GM18502 (cell line): Measurements from ENCODE around the gene KRT15.

Source experiments
- ATAC-seq: cut with Tn5 transposase; IDR thresholded peaks from one replicate; pipeline ENCODE4 v1.9.1; 2021; ENCODE audit warnings: mild to moderate bottlenecking; ENCODE audit not compliant: unreplicated experiment, poor library complexity

Gene KRT15

DNA sequence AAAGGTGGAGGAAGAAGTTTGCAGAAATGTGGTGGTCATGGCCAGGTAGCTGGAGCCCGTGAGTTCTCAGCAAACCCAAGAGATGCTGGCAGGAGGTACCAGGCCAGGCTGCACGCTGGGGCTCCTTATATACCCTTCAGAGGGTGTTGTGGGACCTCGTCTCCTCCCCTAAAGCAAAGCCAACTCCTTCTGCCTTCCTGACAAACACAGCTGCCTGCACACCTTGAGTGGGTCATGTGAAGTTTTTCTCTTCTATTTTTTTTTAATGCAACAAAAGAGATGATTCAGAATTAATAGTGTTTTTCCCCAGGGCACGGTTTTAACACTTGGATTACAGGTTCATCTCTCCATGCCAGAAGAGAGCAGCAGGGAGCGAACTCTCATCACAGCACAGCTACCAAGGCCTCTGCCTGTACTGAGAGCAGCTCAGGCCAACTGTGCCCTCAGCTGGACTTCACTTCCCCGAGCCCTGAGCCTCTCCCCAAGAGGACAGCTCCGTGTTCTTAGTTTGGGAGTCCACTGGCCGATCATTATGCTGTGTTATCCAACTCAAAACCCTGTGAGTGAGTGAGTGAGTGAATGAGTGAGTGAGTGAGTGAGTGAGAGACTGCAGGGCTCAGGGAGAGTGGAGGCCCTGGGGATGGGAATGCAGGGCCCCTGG lies at the start of gene KRT15:
Gene KRT15 (minus strand): TSS at position 102 of the 661 bp plus-strand sequence. CDS start 63 bp downstream, at position 39.
- ATAC-seq, result no peak

DNA sequence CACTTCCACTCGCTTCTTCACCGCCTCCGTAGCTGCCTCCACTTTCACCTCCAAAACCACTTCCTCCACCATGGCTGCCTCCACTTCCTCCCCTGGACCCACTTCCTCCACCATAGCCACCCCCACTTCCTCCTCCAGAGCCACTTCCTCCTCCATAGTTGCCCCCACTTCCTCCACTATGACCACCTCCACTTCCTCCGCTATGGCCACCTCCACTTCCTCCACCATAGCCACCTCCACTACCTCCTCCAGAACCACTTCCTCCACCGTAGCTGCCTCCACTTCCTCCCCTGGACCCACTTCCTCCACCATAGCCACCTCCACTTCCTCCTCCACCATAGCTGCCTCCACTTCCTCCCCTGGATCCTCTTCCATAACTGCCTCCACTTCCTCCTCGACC lies 48.6 kb upstream of the KRT15 start:
- ATAC-seq, result no peak

DNA sequence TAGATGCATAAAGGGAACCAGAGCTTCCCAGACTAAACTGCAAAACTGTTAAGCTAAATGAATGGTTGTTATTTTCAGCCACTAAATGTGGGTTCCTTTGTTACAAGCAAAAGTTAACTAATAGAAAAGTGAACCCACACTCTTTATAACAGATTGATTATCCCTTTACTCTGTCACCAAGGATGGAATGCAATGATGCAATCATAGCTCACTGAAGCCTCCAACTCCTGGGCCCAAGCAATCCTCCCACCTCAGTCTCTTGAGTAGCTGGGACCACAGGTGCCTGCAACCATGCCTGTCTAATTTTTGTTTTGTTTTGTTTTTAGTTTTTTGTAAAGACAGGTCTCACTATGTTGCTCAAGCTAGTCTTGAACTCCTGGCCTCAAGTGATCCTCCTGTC lies 46.6 kb upstream of the KRT15 start:
- ATAC-seq, result no peak

DNA sequence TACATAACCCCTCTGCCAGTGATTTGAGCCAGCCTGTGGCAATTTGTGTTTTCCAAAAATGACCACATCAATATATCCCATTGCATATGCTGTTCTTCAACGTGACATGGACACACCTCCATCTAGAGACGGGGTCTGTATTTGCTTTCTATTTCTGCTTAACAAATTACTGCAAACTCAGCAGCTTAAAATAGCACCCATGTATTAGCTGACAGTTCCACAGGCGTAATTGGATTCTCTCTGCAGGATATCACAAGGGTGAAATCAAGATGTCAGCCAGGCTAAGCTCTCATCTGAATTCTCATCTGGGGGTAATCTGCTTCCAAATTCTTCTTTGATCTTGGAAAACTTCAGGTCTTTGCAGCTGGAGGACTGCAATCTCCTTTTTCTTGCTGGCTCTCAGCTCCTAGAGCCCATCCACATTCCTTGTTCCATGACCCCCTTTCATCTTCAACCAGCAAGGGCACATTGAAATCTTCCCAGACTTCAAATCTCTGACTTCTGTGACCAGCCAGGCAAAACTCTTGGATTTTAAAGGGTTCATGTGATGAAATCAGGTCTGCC lies 45.0 kb upstream of the KRT15 start:
- no peak for ATAC-seq

DNA sequence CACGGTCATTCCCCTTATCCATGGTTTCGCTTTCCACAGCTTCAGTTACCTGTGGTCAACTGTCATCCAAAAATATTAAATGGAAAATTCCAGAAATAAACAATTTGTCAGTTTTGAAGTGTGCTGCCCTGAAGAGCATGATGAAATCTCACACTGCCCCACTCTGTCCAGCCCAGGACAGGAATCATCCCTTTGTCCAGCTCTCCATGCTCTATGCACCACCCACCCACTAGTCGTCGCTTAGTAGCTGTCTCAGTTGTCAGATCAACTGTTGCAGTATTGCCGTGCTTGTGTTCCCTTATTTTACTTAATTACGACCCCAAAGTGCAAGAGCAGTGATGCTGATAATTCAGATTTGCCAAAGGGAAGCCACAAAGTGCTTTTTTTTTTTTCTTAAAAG lies 42.9 kb upstream of the KRT15 start:
- no peak for ATAC-seq

DNA sequence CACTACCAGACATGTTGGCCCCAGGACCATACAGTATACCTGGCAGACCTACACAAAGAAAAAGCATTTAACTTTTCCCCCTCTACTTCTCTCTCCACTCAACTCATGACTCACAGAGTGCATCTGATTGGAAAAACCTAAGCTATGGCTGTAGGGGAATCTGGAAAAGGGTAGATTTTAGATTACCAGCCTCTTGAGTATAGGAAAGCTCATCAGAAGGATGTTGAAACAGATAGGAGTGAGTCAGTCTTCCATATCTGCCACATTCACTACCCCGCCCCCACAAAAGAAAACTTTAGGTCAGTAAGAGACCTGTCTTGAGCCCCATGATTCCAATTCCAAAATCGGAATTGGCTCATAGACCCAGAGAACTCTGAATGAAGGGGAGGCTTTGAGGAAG lies 40.9 kb upstream of the KRT15 start:
- ATAC-seq, result no peak

DNA sequence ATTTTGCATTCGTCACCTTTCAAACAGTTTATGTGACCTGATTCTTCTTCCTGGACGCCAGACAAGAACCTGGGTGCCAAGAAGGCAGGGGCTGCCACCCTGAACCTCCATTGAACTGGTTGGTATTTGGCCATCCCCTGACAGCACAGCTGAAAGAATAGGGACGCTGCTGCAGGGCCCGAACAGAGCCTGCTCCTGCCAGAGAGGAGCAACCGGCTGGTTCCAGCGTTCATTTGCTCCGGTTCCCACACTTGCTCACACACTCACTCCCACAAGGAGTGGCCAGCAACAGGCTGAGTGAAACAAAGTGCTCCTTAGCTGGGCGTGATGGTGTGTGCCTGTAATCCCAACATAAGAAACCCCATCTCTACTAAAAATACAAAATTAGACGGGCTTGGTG lies 38.2 kb upstream of the KRT15 start:
- no peak for ATAC-seq

DNA sequence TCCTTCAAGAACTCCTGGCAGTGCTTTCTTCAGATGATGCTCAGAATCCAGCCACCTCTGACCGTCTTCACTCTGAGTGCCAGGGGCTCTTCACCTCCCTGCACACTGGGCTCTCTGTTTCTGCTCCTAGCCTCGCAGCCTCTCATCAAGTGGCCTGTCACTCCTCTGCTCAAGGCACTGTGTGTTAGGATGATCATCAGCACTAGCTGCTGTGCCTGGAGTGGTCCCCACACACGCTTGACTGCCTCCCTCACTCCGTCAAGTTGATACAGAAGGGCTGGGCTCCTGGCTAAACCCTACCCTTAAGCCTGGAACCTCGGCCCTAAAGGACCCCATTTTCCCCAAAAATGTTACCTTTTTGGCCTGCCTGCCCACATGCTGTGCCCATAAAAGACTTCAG lies 37.6 kb upstream of the KRT15 start:
- ATAC-seq, result no peak

DNA sequence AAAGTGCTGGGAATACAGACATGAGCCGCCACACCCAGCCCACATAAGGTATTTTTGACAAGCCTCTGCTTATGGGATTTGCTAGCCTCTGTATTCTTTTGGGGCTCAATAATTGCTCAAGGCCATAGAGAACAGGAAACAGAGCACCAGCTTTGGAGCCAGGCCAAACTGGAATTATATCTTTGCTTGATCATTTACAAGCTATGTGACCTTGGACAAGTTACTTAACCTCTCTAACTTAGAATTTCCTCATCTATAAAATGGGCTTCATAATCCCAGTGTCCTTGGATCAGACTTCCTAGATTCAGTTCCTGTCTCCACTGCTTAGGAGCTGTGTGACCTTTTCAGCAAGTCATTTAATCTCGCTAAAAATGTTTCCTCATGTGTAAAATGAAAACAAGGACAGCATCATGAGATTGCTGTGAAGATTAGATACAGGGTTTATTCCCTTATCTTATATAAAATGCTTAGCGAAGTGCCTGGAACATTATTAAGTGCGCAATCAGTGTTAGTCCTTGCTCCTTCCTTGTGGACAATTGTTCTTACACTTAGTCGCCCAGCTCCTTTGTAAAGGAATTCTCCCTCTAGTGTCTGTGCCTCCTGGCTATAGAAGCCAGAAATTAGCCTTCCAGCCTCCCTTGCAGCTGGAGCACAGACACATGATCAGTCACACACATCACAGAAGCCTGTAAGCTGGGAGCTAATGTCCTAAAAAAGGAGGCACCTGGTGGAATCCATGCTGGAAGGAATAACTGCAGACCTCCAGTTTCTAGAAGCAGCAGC lies 36.6 kb upstream of the KRT15 start:
- no peak for ATAC-seq

DNA sequence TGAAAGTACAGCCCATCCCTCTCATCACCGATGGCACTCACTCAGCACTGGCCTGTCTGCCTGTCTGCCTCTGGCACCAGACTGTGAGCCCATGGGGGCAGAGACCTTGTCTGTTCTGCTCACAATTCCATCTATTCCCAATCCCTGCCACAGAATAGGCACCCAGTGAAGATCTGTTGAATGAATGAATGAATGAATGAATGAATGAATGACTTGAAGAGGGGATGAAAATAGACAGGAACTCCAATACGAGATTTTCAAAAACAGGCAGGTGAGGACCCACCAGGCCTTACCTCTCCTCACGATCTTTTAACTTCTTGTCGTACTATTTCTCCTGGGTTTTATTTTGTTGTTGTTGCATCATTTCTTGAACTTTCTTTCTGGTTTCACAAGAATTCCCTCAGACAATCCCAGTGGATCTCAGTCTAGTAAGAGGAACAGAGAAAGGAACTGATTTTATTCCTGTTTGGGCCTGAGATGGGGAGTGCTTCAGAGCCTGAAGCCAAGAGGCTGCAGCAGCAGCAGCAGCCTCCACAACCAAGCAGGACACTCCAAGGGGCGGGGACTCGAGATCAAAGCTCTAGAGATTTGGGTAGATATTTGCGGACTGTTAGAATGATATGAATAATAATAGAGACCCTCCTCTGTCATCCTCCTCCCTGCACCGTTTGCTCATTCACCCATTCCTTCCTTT lies 35.4 kb upstream of the KRT15 start:
- ATAC-seq, result no peak

DNA sequence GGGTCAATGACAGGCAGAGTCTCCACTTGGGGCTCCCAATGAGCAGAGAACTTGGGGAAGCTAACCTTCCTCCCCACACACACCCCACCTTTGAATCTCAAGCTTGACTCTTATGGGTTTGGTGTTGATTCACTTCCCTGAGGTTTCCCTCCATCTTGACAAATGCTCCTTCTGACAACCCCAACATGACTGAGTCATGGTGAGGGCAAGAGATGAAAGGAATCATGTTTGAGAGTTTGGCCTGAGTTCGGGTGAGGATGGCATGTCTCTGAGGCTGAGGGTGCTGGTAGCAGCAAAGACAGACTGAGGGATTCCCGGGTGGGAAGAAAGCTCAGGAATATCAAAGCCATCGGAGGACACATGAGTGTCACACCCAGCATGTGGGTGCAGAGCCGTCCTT lies 34.5 kb upstream of the KRT15 start:
- no peak for ATAC-seq

DNA sequence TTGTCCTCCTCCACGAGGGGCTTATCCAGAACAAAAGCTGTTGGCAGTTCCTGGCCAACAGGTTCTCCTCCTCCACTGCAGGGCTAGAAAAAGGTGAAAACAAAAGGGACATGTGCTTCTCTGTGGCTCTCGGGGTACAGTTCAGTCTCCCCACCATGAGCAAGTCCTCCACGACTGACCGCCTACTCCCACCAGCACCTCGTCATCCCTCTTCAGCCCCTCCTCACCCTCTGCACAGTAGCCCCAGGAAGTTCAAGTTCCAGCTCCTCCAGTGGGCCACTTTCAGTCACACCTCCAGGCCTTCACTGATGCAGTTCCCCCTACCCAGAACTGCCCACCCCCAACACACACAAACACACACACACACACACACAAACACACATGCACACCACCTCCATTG lies 33.8 kb upstream of the KRT15 start:
- no peak for ATAC-seq

DNA sequence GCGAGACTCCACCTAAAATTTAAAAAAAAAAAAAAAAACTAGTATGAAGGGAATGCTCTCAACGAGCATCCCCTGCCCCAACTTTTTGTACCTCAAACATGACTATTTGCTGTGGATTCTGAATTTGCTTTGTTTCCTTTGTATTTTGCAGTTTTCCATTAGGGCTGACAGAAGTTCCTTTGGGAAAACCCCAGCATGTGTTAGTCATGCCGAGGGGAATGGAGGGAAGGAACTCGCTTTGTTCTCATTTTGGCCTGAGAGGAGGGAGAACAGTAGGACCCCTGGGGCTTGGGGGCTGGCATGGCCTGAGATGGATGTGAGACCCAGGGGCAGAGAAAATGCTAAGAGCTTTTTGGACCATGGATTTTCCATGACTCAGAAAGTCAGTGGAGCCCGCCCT lies 32.7 kb upstream of the KRT15 start:
- no peak for ATAC-seq

DNA sequence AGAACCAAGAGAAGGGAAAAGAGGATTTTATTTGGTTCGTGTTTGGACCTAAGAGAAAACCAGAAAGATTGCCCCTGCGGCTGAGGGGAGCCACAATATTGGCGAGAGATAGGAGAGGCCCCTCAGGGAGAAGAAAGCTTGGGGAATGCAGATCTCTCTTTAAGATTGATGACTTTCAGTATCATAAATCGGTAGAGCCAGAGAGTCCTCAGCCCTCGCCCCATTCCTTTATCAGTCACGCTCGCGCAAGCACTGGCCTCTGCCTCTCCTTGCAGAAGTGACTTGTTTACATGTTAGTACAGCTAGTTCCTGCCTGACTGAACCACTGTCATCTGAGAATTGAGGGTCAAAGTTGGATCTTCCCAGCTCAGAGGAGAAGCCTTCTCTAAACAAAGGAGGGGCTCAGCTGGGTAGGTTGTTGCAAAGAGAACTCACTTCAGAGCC lies 30.9 kb upstream of the KRT15 start:
- ATAC-seq, result no peak

DNA sequence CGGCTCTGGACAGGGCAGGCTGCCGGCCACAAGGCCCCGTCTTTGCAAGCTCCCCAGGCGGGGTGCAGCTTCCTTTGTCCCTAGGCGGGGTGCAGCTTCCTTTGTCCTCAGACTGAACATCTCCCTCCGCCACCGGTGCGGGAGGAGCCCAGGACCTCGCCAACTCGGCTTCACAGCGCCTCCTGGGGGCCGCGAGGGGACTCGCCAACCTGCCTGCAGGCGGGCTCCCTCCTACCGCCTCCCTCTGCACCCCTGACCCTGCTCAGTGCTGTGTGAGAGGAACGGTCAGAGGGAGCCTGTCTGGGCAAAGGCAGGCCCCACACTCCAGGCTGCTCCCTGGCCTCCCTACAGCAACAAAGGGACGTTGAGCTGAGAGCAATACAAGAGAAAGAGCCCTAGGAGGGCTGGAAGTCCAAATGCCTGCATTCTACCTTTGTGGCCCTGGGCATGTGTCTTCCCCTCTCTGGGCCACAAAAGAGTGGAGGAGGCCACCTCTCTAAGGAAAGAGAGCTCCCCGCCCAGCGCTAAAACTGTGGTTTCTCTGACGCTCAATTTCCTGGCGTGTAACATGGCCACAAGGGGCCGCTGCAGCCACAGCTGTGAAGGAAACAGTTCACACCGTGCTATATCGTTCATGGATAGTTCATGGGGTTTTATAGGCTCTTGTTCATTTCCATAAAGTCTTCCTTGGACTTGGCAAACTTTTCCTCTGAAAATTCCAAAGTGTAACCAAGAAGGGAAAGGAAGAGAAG lies 30.3 kb upstream of the KRT15 start:
- ATAC-seq, result no peak

DNA sequence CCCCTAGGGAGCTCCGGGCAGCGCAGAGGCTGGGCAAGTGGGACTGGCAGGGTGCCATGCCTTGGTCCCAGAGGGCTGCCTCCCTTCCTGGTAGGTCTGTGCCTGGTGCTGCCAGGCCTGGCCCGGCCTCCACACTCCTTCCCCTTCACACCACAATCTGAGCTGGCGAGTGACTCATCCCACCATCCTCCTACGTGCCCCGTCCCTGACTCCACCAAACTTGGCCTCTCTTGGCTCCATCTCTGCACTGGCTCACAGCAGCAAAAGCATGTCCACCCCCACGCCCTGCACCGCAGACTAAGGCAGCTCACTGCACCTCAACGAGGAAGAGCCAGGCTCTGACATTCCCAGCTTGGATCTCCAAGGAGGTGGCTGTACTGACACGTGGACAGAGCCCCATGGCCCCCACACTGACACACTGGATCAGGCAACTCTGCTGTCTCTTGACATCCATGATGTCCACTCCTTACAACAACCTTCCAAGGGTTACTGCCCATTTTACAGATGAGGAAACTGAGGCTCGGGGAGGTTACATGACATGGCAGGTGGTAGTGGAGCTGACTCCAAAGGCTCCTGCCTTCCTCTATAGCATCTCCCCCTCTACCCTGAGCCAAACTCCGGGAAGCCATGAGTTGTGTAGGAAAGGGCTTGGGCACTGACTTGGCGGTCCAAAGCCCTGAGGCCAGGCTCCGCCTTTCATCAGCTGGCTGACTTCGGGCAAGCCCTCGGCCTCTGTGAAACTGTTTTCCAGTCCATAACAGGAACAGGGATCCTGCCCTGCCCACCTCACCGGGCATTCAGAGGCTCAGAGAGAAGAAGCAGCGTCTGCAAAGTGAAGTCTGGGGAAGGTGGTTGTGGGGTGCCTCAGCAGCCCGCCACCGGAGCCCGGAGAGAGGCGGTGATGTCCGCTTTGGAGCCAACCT lies 29.5 kb upstream of the KRT15 start:
- no peak for ATAC-seq

DNA sequence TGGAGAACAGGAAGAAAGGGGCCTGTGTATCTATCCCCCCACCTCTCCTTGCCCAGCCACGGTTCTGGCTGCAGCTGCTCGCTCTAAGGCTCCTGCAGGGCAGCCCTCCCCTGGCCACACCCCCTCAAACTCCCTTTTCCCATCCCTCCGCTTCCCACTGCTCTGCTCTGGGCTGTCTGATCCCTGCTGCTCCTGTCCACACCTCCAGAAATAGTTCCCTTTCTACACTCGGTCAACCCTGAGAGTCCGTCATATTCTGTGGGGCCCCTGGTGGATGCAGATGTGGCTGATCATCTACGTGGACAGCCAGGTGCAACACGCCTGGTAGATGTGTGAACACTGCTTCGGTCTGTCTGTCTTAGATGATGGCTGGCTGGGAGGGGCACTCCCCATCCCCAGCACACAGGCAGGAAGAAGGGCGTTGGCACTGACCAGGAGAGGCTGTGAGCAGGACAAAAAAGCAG lies 28.7 kb upstream of the KRT15 start:
- no peak for ATAC-seq

DNA sequence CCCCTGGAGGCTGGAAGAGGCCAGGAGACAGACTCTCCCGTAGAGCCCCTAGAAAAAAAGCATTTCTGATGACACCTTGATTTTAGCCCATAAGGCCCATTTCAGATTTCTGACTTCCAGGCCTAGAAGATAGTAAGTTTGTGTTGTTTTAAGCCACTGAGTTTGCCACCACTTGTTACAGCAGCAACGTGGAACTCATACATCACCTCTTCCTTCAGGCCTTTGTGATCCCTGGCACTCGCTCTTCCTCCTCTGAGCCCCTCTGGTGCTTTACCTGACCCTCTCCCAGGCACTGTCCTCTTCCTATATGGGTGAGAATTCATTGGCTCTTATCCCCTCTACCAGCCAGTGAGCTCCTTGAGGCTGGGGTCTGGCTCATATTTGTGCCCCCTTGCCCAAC lies 28.1 kb upstream of the KRT15 start:
- ATAC-seq, result no peak

DNA sequence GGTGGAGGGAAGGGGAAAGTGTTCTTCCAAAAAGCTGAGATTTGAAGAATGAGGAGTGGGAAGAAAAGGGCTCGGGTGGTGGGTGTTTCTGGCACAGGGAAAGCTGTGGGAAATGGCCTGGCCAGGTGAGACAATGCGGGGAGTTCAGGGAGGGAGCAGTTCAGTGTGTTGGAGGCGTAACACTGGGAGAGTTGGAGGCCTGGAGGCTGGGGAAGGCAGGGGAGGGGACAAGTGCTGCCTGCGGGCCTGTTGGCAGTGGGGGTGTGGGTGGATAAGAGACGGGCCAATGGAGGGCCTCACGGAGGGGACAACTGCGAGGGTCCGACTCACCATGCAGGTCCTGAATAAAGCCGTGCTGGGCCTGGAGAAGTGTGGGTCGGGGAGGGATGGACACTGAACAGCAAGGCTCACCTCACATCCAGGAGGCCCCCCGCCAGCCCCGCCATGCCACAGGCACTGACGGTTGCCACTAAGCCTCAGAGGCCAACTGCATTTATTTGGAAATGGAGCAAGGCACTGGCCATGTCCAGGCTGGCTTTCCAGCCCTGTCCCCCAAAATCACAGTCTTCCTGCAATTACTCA lies 27.2 kb upstream of the KRT15 start:
- ATAC-seq, result no peak
